Osteoblast (primary cell): ENCODE measurements around the gene KHNYN. TPM values are rescaled to one million over a fixed set of nuclear protein-coding genes. Genes with fewer than 3 reads are reported as not detected.

Experiments used
- DNase-seq: peaks from one replicate; pipeline ENCODE4 v3.0.0; 2011; ENCODE audit warnings: low spot score, mixed read lengths; ENCODE audit not compliant: insufficient read length; ENCODE audit errors: missing footprints
- H2AFZ ChIP-seq: 2 replicates; pipeline ENCODE4 v1.6.0; 2011; ENCODE audit warnings: mild to moderate bottlenecking, low read length
- H3K27ac ChIP-seq: 2 replicates; pipeline ENCODE4 v1.5.1; 2011; ENCODE audit warnings: mild to moderate bottlenecking, low read depth, low read length, moderate library complexity
- H3K27me3 ChIP-seq: 2 replicates; pipeline ENCODE4 v1.6.0; 2012; ENCODE audit warnings: mild to moderate bottlenecking, control low read depth, inconsistent platforms, low read length, moderate library complexity; ENCODE audit not compliant: insufficient read depth
- H3K36me3 ChIP-seq: 2 replicates; pipeline ENCODE4 v1.5.1; 2011; ENCODE audit warnings: mild to moderate bottlenecking, low read length, control low read depth, moderate library complexity; ENCODE audit not compliant: insufficient read depth
- H3K4me1 ChIP-seq: 2 replicates; pipeline ENCODE4 v1.5.1; 2011; ENCODE audit warnings: mild to moderate bottlenecking, low read length, control low read depth, moderate library complexity; ENCODE audit not compliant: insufficient read depth
- H3K4me2 ChIP-seq: 2 replicates; pipeline ENCODE4 v1.6.0; 2011; ENCODE audit warnings: mild to moderate bottlenecking, low read length; ENCODE audit not compliant: insufficient read depth
- H3K4me3 ChIP-seq: fragments of 200-600 bp; sonication (generic); 3 replicates; pipeline ENCODE4 v1.5.1; 2012; ENCODE audit warnings: mild to moderate bottlenecking, low read length, inconsistent platforms; ENCODE audit not compliant: insufficient read depth
- H3K79me2 ChIP-seq: 2 replicates; pipeline ENCODE4 v1.6.0; 2012; ENCODE audit warnings: mild to moderate bottlenecking, low read length, control low read depth, inconsistent platforms; ENCODE audit not compliant: insufficient read depth
- H3K9me3 ChIP-seq: 2 replicates; pipeline ENCODE4 v1.5.1; 2011; ENCODE audit warnings: low read depth, low read length, control low read depth
- H4K20me1 ChIP-seq: 2 replicates; pipeline ENCODE4 v1.6.0; 2012; ENCODE audit warnings: mild to moderate bottlenecking, low read length, control low read depth; ENCODE audit not compliant: insufficient read depth
- CTCF ChIP-seq: IDR thresholded peaks from 2 replicates; pipeline ENCODE4 v1.5.1; 2011; ENCODE audit warnings: mild to moderate bottlenecking, low read depth, low read length, moderate library complexity; ENCODE audit errors: extremely low read depth
- total RNA-seq: library from RNA; depleted of rRNA; stranded (reverse); fragments of >200 nt; gene quantifications from 2 replicates; pipeline ENCODE4 v1.2.3, GENCODE V29; 2012

The KHNYN gene
- total RNA-seq, 1 donor: 58.6 TPM

DNA sequence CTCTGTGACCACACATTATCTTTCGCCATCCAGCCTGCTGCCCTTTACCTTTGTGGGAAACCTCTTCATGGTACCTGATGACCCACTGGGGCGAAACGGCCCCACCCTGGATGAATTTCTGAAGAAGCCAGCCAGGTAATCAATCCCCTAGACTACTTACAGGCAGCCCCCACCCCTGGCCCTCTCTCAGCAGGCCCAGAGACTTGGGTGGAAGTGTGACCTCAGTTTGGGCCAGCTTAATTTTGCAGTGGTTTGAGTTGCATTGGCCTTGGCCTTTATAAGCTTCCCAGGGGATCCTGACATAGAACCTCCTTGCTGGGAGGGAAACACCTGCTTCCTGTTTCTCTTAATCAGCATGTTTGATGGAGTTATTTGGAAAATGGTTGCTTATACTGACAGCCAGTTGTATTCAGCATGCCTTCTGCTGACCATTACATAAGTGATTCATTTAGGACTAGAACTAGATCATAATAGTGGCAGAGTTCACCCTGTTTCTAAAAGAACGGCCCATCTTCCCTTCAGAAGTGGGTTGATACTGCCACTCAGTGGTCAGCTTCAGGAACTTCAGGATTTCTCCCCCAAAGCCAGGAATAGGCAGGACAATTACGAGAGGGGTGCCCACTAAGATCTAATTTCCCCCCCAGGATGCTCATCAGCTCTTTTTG lies 6.7 kb downstream of the KHNYN start:
- peak; percentile 87 for TF ChIP-seq CTCF
- H4K20me1 ChIP-seq: peaks cover 27% of the 10 kb centered on the region
- no peak overlapping the region for H2AFZ ChIP-seq
- peaks cover 43% of the 10 kb centered on the region for H3K79me2 ChIP-seq
- no peak overlapping the region for H3K4me2 ChIP-seq
- peak overlapping the region; percentile 37 for H3K27ac ChIP-seq
- H3K27me3 ChIP-seq: no peaks in the 10 kb centered on the region
- H3K4me3 ChIP-seq: no peak overlapping the region
- H3K9me3 ChIP-seq: no peaks in the 10 kb centered on the region
- H3K4me1 ChIP-seq: peaks cover 29% of the 10 kb centered on the region
- peaks cover 76% of the 10 kb centered on the region for H3K36me3 ChIP-seq
- DNase-seq: peak; percentile 91

DNA sequence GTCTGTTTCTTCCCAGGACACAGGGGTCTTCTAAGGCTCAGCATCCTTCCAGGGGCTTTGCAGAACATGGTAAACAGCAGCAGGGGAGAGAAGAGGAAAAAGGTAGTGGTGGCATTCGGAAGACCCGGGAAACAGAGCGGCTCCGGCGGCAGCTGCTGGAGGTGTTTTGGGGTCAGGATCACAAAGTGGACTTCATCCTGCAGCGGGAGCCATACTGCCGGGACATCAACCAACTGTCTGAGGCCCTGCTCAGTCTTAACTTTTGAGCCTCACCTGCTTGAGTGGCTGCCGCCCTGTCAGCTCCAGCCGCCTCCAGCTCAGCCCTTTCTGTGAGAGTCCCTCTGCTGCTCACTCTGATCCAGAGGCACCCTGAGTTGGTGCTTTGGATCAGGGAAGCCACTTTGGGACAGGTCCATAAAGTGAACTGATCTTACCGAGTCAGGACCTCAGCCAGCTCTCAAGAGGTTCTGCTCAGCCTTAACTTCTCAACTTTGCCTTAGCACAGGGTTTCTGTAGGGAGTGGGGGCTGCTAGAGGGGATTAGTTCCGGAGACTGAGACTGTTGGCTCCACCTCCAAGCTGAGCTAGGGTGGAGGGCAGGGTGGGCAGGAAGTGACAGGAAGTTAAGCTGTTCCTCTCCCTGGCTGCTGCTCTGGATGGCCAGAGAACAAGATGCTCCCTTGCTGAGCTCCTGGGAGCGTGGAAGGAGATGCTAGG lies 7.4 kb downstream of the KHNYN start:
- Histone ChIP-seq H2AFZ (no peak overlapping the region), H3K79me2 (peaks cover 37% of the 10 kb centered on the region), H3K4me1 (peaks cover 26% of the 10 kb centered on the region), H4K20me1 (peaks cover 21% of the 10 kb centered on the region), H3K4me2 (no peak overlapping the region), H3K9me3 (no peaks in the 10 kb centered on the region), H3K36me3 (peaks cover 74% of the 10 kb centered on the region), H3K27me3 (no peaks in the 10 kb centered on the region), H3K27ac (peak overlapping the region; percentile 9), H3K4me3 (no peak overlapping the region)
- no peak for TF ChIP-seq CTCF
- no peak for DNase-seq

GRCh38 chr14:24437736-24438067 lies 7.9 kb downstream of the KHNYN start:
- H4K20me1 ChIP-seq: peaks cover 16% of the 10 kb centered on the region

More at GRCh38 chr14:24437736-24438067, 7.9 kb downstream of the KHNYN start:
- no peak overlapping the region for H2AFZ ChIP-seq
- no peak overlapping the region for H3K27ac ChIP-seq
- DNase-seq: no peak
- peaks cover 69% of the 10 kb centered on the region for H3K36me3 ChIP-seq
- peaks cover 32% of the 10 kb centered on the region for H3K79me2 ChIP-seq
- peaks cover 21% of the 10 kb centered on the region for H3K4me1 ChIP-seq
- no peak for TF ChIP-seq CTCF
- H3K4me3 ChIP-seq: no peak overlapping the region
- no peaks in the 10 kb centered on the region for H3K9me3 ChIP-seq
- no peak overlapping the region for H3K4me2 ChIP-seq
- H3K27me3 ChIP-seq: no peaks in the 10 kb centered on the region
